Mammary epithelial cell (primary cell): ENCODE measurements around the gene PCDH20.

Experiments
- CTCF ChIP-seq, 2 donors: IDR thresholded peaks in 1 of 2; conservative IDR thresholded peaks in 1 of 2; 2 replicates each; pipeline ENCODE4 v1.5.1; 2011 to 2012; ENCODE audit warnings: inconsistent platforms in 2 of 2, low read length in 2 of 2, mild to moderate bottlenecking in 2 of 2, control low read depth in 1 of 2, low read depth in 1 of 2; ENCODE audit not compliant: insufficient read depth in 1 of 2; ENCODE audit errors: extremely low read depth in 1 of 2
- EZH2 ChIP-seq: IDR thresholded peaks from 2 replicates; pipeline ENCODE4 v1.6.1; 2012; ENCODE audit warnings: low read length, inconsistent platforms, borderline replicate concordance

- TF ChIP-seq CTCF (conservative IDR thresholded peaks at IDR 0.05 in 1 of 2, IDR thresholded peaks at IDR 0.05 in 1 of 2; ENCODE audit: extremely low read depth in 1 of 2, insufficient read depth in 1 of 2, low read depth in 1 of 2, low read length in 2 of 2), result no peak
- TF ChIP-seq EZH2, result no peak
Observed at GRCh38 chr13:61383111-61383510, 32.5 kb downstream of the PCDH20 start.
